Testis (tissue), 3 donors: Measurements from ENCODE around the gene CDC37. TPM values are rescaled to one million over a fixed set of nuclear protein-coding genes. Genes with fewer than 3 reads are reported as not detected.
A peak's percentile ranks its signal among the peaks of the same experiment; 100 is the strongest.

ENCODE experiments used
- DNase-seq: peaks from one replicate; pipeline ENCODE4 v3.0.0-alpha.2; 2019
- H3K27ac ChIP-seq, 2 donors: fragments of 200-600 bp; sonication (generic); one replicate each; pipeline ENCODE4 v1.5.1; 2019
- H3K27me3 ChIP-seq: fragments of 200-600 bp; sonication (generic); one replicate; pipeline ENCODE4 v1.5.1; 2019
- H3K36me3 ChIP-seq: fragments of 200-600 bp; sonication (generic); one replicate; pipeline ENCODE4 v1.5.1; 2017; ENCODE audit warnings: low read depth; ENCODE audit errors: missing control alignments
- H3K4me1 ChIP-seq: fragments of 200-600 bp; sonication (generic); one replicate; pipeline ENCODE4 v1.5.1; 2019
- H3K4me3 ChIP-seq, 2 donors: fragments of 200-600 bp; sonication (generic); one replicate each; pipeline ENCODE4 v1.5.1; 2017 to 2019
- H3K9me3 ChIP-seq: fragments of 200-600 bp; sonication (generic); one replicate; pipeline ENCODE4 v1.5.1; 2017
- CTCF ChIP-seq, 3 experiments: fragments of 450-650 bp in 2 of 3; fragments of 200-600 bp in 1 of 3; sonication (generic) in 1 of 3; IDR thresholded peaks; one replicate each; pipeline ENCODE4 v1.5.1; 2016 to 2019; ENCODE audit warnings: antibody characterized with exemption in 3 of 3, mild to moderate bottlenecking in 2 of 3, moderate library complexity in 1 of 3
- POLR2A ChIP-seq: fragments of 450-650 bp; IDR thresholded peaks from one replicate; pipeline ENCODE4 v1.6.1; 2017; ENCODE audit warnings: antibody characterized with exemption, mild to moderate bottlenecking, moderate library complexity
- WGBS, 2 donors: methylation state at CpG; one replicate each; pipeline ENCODE4 v1.1.5; 2018; 5-methylcytosine and 5-hydroxymethylcytosine counted together
- intact Hi-C: fragments of 100-400 bp; cut with DNase I; formaldehyde crosslinking; loops from one replicate; pipeline ENCODE4 v1.15.1; 2023; ENCODE audit warnings: low total_unique reads
- polyA plus RNA-seq: library from polyadenylated mRNA; stranded (reverse); fragments of 350-450 nt; fragmentation: Illumina TruSeq; extraction: RNeasy Lipid Tissue Mini Kit (QIAGEN cat#74804); gene quantifications from one replicate; pipeline ENCODE4 v1.2.3, GENCODE V29; 2014; ENCODE audit warnings: low read depth, low replicate concordance; ENCODE audit not compliant: insufficient read depth
- total RNA-seq, 2 donors: library from RNA; depleted of rRNA; stranded (reverse); fragments of >200 nt; gene quantifications; one replicate each; pipeline ENCODE4 v1.2.3, GENCODE V29; 2016

The CDC37 gene
- total and polyA plus RNA-seq, 3 donors from 2014 or later: 160 to 210 (median 170) TPM

DNA sequence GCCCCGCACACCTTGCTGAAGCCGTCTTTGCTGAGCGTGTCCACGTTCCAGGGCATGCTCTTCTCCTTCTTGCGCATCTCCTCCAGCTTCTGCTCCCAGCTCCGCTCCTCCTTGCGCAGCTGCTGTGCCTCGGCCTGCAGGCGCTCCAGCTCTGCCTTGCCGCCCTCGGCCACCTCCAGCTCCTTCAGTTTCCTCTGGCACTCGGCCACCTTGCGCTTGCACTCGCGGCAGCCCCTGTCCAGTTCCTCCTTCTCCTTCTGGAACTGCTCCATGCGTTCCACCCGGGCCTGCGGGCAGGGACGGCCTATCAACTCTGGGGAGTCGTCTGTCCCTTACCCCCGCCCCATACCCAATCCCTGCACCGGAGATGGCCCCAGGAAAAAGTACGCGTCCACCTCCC, 7.4 kb downstream of the CDC37 start:
- H3K4me1 ChIP-seq: peaks cover 2% of the 10 kb centered on the region
- no peaks in the 10 kb centered on the region for H3K36me3 ChIP-seq
- intact Hi-C loops: no loop called here
- 63 to 67% methylated on average over 24 of the region's 24 CpGs for WGBS, 2 donors
- H3K27ac ChIP-seq: no peak overlapping the region
- no peaks in the 10 kb centered on the region for H3K9me3 ChIP-seq
- no peaks in the 10 kb centered on the region for H3K27me3 ChIP-seq
- peak overlapping the region in 1 of 2 donors; percentile 23 for H3K4me3 ChIP-seq
- TF ChIP-seq CTCF (IDR thresholded peaks at IDR 0.05) (no peak), POLR2A (no peak)
- no peak for DNase-seq

DNA sequence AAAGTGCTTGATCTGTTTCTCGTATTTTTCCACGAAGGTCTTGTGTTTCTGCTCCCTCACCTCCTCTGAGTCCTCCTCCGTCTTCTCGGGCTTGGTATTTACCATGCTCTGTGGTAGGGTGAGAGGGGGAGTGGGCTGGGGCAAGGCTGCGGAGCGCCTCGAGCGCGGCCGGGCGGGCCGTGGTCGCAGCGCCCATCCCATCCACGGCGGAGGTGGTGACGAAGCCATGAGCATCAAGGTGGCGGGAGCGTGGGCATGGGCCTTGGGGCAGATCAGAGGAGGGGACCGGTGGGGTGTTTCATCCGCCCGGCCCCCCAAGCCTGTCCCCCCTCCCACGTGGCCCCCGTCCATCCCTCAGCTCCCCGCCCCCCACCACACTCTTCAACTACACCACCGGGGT, 7.9 kb downstream of the CDC37 start:
- DNase-seq: no peak
- Histone ChIP-seq H3K4me1 (no peaks in the 10 kb centered on the region), H3K36me3 (no peaks in the 10 kb centered on the region), H3K9me3 (no peaks in the 10 kb centered on the region), H3K27ac (no peak overlapping the region), H3K4me3 (peak overlapping the region in 1 of 2 donors; percentile 23), H3K27me3 (no peaks in the 10 kb centered on the region)
- 76 to 81% methylated on average over 23 to 26 of the region's 26 CpGs for WGBS, 2 donors
- no peak for TF ChIP-seq POLR2A
- TF ChIP-seq CTCF (IDR thresholded peaks at IDR 0.05): no peak
- intact Hi-C loops: no loop called here

DNA sequence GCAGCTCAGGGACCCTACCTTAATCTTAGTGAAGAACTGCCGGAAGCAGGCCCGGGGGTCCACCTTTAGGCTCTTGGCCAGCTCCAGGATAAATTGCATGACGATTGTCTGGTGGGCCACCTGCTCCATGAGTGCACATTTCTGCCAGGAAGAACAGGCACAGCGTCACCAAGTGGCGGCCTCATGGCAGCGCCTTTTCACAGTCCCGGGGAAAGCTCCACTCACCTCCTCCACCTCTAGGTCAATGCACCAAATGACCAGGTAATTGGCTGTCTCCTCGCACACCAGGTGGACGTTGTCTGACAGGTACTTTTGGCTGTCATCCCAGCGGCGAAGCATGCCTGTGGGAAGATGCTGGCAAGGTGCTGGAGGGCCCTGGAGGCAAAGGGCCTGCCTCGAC, 8.3 kb downstream of the CDC37 start:
- DNase-seq: no peak
- H3K4me1 ChIP-seq: no peaks in the 10 kb centered on the region
- TF ChIP-seq POLR2A (no peak), CTCF (IDR thresholded peaks at IDR 0.05) (no peak)
- no peaks in the 10 kb centered on the region for H3K27me3 ChIP-seq
- WGBS, 2 donors: 80 to 88% methylated on average over 4 to 12 of the region's 12 CpGs
- no peak overlapping the region for H3K4me3 ChIP-seq
- intact Hi-C loops: no loop called here
- H3K9me3 ChIP-seq: no peaks in the 10 kb centered on the region
- no peaks in the 10 kb centered on the region for H3K36me3 ChIP-seq
- no peak overlapping the region for H3K27ac ChIP-seq

DNA sequence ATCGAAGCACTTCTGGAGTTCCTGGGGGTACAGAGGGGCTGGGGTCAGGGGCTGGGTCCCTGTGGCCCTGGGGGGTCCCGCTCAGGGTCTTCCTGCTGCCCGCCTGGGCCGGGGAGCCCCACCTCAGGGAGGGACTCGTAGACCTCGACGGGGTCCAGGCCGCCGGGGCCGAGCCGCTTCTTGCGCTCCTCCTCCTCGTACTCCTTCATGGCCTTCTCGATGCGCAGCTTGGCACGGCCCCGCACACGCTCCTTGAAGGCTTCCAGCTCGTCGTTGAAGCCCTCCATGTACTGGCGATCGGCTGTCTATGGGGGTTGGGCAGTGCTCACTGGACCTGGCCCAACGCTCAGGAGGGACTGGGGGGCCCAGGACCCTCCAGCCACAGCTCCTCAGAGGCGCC, 10.2 kb downstream of the CDC37 start:
- Histone ChIP-seq H3K27ac (no peak overlapping the region), H3K27me3 (no peaks in the 10 kb centered on the region), H3K36me3 (no peaks in the 10 kb centered on the region), H3K4me3 (no peak overlapping the region), H3K9me3 (no peaks in the 10 kb centered on the region), H3K4me1 (no peaks in the 10 kb centered on the region)
- DNase-seq: no peak
- TF ChIP-seq CTCF (IDR thresholded peaks at IDR 0.05) (no peak), POLR2A (no peak)
- intact Hi-C loops: loop anchor here (5.0 kb wide), 1 partner anchor 136 kb away; no protein-coding TSS in a partner anchor
- WGBS, 2 donors: 89 to 93% methylated on average over 17 to 21 of the region's 24 CpGs

DNA sequence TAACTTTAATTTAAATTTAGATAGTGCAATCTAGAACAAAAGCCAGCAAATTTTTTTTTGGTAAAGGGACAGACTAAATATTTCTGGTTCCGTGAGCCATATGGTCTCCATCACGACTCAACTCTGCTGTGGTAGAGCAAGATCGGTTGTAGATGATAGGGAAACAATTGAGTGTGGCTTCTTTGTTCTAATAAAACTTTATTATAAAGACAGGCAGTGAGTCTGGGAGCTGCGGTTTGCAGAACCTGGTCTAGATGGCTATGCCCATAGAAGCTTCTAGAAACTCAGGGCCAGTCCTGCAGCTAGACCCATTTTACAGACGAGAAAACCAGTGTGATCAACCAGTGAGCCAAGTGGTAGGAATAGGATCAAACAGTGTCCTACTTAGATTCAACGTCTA, 11.2 kb downstream of the CDC37 start:
- Histone ChIP-seq H3K4me3 (no peak overlapping the region), H3K27me3 (no peaks in the 10 kb centered on the region), H3K4me1 (no peaks in the 10 kb centered on the region), H3K9me3 (no peaks in the 10 kb centered on the region), H3K27ac (no peak overlapping the region), H3K36me3 (no peaks in the 10 kb centered on the region)
- no peak for DNase-seq
- TF ChIP-seq POLR2A (no peak), CTCF (IDR thresholded peaks at IDR 0.05) (no peak)
- 86 to 94% methylated on average over 6 of the region's 6 CpGs for WGBS, 2 donors
- intact Hi-C loops: loop anchor here (5.0 kb wide), 1 partner anchor 135 kb away; no protein-coding TSS in a partner anchor
